ENCODE measurements around the gene MX2.

- TF ChIP-seq E2F5 (CRISPR knock-in tag; IDR thresholded peaks at IDR 0.05) (no peak), ZFP36 (IDR thresholded peaks at IDR 0.05; ENCODE audit: low read depth, low read length, partially characterized antibody) (no peak), CEBPB (tag; IDR thresholded peaks at IDR 0.05) (no peak), RBBP5 (IDR thresholded peaks at IDR 0.05; ENCODE audit: borderline replicate concordance, insufficient read depth, low read length, poor library complexity, severe bottlenecking) (no peak), SMAD3 (CRISPR knock-in tag; conservative IDR thresholded peaks at IDR 0.05) (no peak), SP1 (CRISPR knock-in tag; IDR thresholded peaks at IDR 0.05) (no peak)
Measured at GRCh38 chr21:41364308-41364707, 2.5 kb downstream of the MX2 start.

Measured in K562 (cell line).